ENCODE data around the gene PRG2. TPM values are rescaled to one million over a fixed set of nuclear protein-coding genes. Genes with fewer than 3 reads are reported as not detected.

The PRG2 gene
- total RNA-seq, 1 donor from 2014 or later: 1.0 TPM

DNA sequence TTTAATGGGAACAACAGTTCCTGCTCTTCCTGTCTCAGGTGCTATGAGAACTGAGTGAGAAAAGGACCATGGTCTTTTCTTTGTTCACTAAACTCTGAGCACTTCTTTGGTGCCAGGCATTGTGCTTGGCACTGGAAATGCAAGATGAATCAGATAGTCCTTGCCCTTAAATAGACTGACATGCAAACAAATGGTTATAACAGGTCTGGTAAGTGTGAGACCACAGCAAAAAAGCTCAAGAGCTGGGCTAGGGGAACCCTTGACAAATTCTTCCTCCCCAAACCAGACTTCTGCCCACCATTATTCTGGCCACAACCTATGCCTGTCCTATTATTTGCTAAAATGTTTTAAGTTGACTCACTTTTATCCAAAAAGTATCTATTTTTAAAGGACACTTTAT is 31.4 kb upstream of the PRG2 start:
- Histone ChIP-seq H3K27ac (ENCODE audit: low read depth, low read length) (no peak overlapping the region), H3K9ac (ENCODE audit: low read depth in 1 of 3, low read length in 3 of 3) (no peak overlapping the region), H3K27me3 (ENCODE audit: control insufficient read depth in 3 of 3, insufficient read depth in 3 of 3, low read length in 3 of 3) (no peaks in the 10 kb centered on the region), H3K4me3 (ENCODE audit: low read length in 3 of 3) (no peak overlapping the region), H3K4me1 (ENCODE audit: control insufficient read depth in 3 of 3, insufficient read depth in 3 of 3, low read length in 3 of 3) (peaks cover 31 to 38% (median 36%) of the 10 kb centered on the region in 3 donors), H3K36me3 (ENCODE audit: control insufficient read depth in 3 of 3, insufficient read depth in 3 of 3, low read length in 3 of 3) (peaks cover 11 to 27% (median 21%) of the 10 kb centered on the region in 3 donors), H3K9me3 (ENCODE audit: control insufficient read depth in 3 of 3, low read length in 3 of 3) (no peaks in the 10 kb centered on the region)

DNA sequence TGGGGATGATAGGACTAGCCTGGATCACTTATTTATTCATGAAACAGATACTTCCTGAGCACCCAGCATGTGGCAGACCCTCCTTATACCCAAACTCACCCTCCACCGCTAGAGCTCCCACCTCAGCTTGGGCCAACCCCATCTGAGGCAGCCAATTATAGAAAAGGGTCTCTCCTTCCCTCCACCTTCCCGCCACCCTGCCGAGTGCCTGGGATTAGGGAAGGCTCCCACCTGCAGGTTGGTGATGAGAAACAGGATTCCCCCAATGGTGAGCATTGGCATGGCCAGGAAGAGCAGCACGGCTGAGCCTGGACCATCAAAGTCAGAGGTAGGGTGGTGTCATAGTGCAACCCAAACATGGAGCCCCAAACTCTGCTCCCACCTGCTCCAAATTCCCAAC is 30.6 kb upstream of the PRG2 start:
- Histone ChIP-seq H3K9ac (ENCODE audit: low read depth in 1 of 3, low read length in 3 of 3) (no peak overlapping the region), H3K27ac (ENCODE audit: low read depth, low read length) (no peak overlapping the region), H3K4me3 (ENCODE audit: low read length in 3 of 3) (no peak overlapping the region), H3K27me3 (ENCODE audit: control insufficient read depth in 3 of 3, insufficient read depth in 3 of 3, low read length in 3 of 3) (no peaks in the 10 kb centered on the region), H3K4me1 (ENCODE audit: control insufficient read depth in 3 of 3, insufficient read depth in 3 of 3, low read length in 3 of 3) (peaks cover 28 to 33% (median 29%) of the 10 kb centered on the region in 3 donors), H3K9me3 (ENCODE audit: control insufficient read depth in 3 of 3, low read length in 3 of 3) (no peaks in the 10 kb centered on the region), H3K36me3 (ENCODE audit: control insufficient read depth in 3 of 3, insufficient read depth in 3 of 3, low read length in 3 of 3) (peaks cover 16 to 34% (median 28%) of the 10 kb centered on the region in 3 donors)

DNA sequence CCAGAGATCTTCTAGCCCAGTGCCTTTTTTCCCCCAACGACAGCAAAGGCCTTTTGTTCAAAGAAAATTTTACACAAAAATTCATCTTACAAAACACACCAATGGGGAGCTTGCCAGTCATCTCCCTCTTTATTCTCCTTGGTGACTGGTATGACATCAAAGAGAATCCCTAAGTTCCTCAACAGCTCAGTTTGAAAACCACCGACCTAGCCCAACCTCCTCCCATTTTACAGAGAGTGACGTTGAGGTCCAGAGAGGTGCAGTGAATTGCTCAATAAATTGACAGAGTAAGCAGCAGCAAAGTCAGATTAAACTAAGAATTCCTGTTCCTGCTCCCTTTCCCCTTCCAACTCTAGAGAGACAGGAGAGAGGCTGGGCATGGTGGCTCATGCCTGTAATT is 28.7 kb upstream of the PRG2 start:
- H3K9me3 ChIP-seq (ENCODE audit: control insufficient read depth in 3 of 3, low read length in 3 of 3): no peaks in the 10 kb centered on the region
- peaks cover 9 to 14% (median 10%) of the 10 kb centered on the region in 3 donors for H3K4me1 ChIP-seq (ENCODE audit: control insufficient read depth in 3 of 3, insufficient read depth in 3 of 3, low read length in 3 of 3)
- H3K27me3 ChIP-seq (ENCODE audit: control insufficient read depth in 3 of 3, insufficient read depth in 3 of 3, low read length in 3 of 3): no peaks in the 10 kb centered on the region
- H3K27ac ChIP-seq (ENCODE audit: low read depth, low read length): no peak overlapping the region
- H3K9ac ChIP-seq (ENCODE audit: low read depth in 1 of 3, low read length in 3 of 3): no peak overlapping the region
- peaks cover 29 to 41% (median 38%) of the 10 kb centered on the region in 3 donors for H3K36me3 ChIP-seq (ENCODE audit: control insufficient read depth in 3 of 3, insufficient read depth in 3 of 3, low read length in 3 of 3)
- H3K4me3 ChIP-seq (ENCODE audit: low read length in 3 of 3): no peak overlapping the region

DNA sequence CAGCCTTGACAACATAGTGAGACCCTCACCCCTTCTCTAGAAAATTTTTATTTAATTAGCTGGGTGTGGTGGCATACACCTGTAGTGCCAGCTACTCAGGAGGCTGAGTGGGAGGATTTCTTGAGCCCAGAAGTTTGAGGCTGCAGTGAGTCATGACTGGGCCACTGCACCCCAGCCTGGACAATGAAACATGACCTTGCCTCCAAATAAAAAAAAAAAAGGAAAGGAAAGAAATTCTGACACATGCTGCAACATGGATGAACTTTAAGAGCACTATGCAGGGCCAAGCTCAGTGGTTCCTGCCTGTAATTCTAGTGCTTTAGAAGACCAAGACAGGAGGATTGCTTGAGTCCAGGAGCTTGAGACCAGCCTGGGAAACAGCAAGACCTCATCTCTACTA is 27.7 kb upstream of the PRG2 start:
- no peak overlapping the region for H3K4me3 ChIP-seq (ENCODE audit: low read length in 3 of 3)
- H3K36me3 ChIP-seq (ENCODE audit: control insufficient read depth in 3 of 3, insufficient read depth in 3 of 3, low read length in 3 of 3): peaks cover 37 to 42% (median 40%) of the 10 kb centered on the region in 3 donors
- no peak overlapping the region for H3K27ac ChIP-seq (ENCODE audit: low read depth, low read length)
- H3K27me3 ChIP-seq (ENCODE audit: control insufficient read depth in 3 of 3, insufficient read depth in 3 of 3, low read length in 3 of 3): no peaks in the 10 kb centered on the region
- H3K9me3 ChIP-seq (ENCODE audit: control insufficient read depth in 3 of 3, low read length in 3 of 3): no peaks in the 10 kb centered on the region
- peaks cover 3 to 14% (median 8%) of the 10 kb centered on the region in 3 donors for H3K4me1 ChIP-seq (ENCODE audit: control insufficient read depth in 3 of 3, insufficient read depth in 3 of 3, low read length in 3 of 3)
- no peak overlapping the region for H3K9ac ChIP-seq (ENCODE audit: low read depth in 1 of 3, low read length in 3 of 3)

DNA sequence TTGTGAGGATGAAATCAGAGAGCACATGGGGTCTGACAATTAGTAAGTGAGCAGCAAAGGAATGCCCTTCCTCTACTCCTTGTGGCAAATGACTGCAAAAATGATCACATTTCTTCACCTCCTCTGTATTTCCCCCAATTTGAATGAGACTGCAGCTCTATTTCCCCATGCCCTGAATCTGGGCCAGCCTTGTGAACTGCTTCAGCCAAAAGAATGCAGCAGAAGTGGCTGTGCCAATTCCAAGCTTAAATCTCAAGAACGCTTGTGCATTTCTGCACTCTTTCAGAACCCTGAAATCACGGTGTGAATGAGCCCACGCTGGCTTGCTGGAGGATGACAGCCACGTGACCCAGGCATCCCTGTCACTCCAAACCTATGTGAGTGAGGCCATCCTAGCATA is 26.6 kb upstream of the PRG2 start:
- Histone ChIP-seq H3K9me3 (ENCODE audit: control insufficient read depth in 3 of 3, low read length in 3 of 3) (no peaks in the 10 kb centered on the region), H3K27ac (ENCODE audit: low read depth, low read length) (no peak overlapping the region), H3K36me3 (ENCODE audit: control insufficient read depth in 3 of 3, insufficient read depth in 3 of 3, low read length in 3 of 3) (peaks cover 36 to 42% (median 37%) of the 10 kb centered on the region in 3 donors), H3K4me1 (ENCODE audit: control insufficient read depth in 3 of 3, insufficient read depth in 3 of 3, low read length in 3 of 3) (peaks cover 3 to 14% (median 8%) of the 10 kb centered on the region in 3 donors), H3K27me3 (ENCODE audit: control insufficient read depth in 3 of 3, insufficient read depth in 3 of 3, low read length in 3 of 3) (no peaks in the 10 kb centered on the region), H3K9ac (ENCODE audit: low read depth in 1 of 3, low read length in 3 of 3) (no peak overlapping the region), H3K4me3 (ENCODE audit: low read length in 3 of 3) (no peak overlapping the region)

DNA sequence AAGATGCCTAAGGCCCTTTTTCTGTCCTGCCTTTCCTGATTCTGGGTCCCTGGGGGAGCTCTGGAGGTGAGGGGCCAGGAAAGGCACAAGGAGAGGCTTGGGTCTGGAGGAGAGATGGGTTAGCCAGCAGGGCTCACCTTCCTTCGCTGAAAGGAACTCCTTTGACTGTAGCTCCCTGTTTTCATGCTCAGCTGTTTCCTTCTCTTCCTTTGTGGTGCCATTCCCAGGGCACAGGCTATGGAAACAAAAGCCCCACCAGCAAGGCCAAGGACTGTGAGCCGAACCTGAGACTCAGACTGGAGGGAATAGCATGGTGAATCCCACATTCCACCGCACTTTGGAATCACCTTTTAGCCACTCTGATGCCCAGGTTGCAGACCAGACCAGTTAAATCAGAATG is 26.0 kb upstream of the PRG2 start:
- Histone ChIP-seq H3K4me1 (ENCODE audit: control insufficient read depth in 3 of 3, insufficient read depth in 3 of 3, low read length in 3 of 3) (peaks cover 3 to 14% (median 8%) of the 10 kb centered on the region in 3 donors), H3K27me3 (ENCODE audit: control insufficient read depth in 3 of 3, insufficient read depth in 3 of 3, low read length in 3 of 3) (no peaks in the 10 kb centered on the region), H3K4me3 (ENCODE audit: low read length in 3 of 3) (no peak overlapping the region), H3K9me3 (ENCODE audit: control insufficient read depth in 3 of 3, low read length in 3 of 3) (no peaks in the 10 kb centered on the region), H3K27ac (ENCODE audit: low read depth, low read length) (no peak overlapping the region), H3K36me3 (ENCODE audit: control insufficient read depth in 3 of 3, insufficient read depth in 3 of 3, low read length in 3 of 3) (peaks cover 36 to 42% (median 37%) of the 10 kb centered on the region in 3 donors), H3K9ac (ENCODE audit: low read depth in 1 of 3, low read length in 3 of 3) (no peak overlapping the region)

DNA sequence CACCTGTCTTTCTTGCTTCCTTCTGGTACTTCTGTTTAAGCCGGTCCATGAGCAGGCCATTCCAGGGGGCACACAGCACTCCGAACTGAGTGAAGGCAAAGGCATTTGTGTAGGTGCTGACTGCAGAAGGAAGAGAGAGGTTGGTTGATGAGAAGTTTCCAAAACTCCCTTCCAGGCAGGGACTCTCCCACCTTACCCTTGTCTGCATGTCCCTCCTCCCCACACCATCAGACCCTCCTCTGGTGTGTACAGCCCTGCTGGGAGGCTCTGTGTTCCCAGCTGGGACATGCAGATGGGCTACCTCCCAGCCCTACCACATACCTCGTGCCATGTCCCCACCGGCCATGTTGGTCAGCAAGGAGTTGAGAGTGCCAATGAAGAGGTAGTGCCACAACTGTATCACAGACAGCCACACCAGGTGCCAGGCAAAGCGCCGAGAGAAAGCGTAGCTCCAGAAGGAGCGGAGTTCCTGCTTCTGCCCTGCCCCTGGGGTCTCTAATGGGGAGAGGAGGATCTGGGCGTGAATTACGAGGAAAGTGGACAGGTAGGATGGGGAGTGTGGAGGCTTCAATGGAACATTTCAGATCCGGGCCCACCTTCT is 24.3 kb upstream of the PRG2 start:
- no peak overlapping the region for H3K9ac ChIP-seq (ENCODE audit: low read depth in 1 of 3, low read length in 3 of 3)
- peaks cover 3 to 14% (median 8%) of the 10 kb centered on the region in 3 donors for H3K4me1 ChIP-seq (ENCODE audit: control insufficient read depth in 3 of 3, insufficient read depth in 3 of 3, low read length in 3 of 3)
- H3K9me3 ChIP-seq (ENCODE audit: control insufficient read depth in 3 of 3, low read length in 3 of 3): no peaks in the 10 kb centered on the region
- H3K27me3 ChIP-seq (ENCODE audit: control insufficient read depth in 3 of 3, insufficient read depth in 3 of 3, low read length in 3 of 3): no peaks in the 10 kb centered on the region
- H3K27ac ChIP-seq (ENCODE audit: low read depth, low read length): no peak overlapping the region
- H3K4me3 ChIP-seq (ENCODE audit: low read length in 3 of 3): no peak overlapping the region
- peaks cover 35 to 41% (median 37%) of the 10 kb centered on the region in 3 donors for H3K36me3 ChIP-seq (ENCODE audit: control insufficient read depth in 3 of 3, insufficient read depth in 3 of 3, low read length in 3 of 3)

DNA sequence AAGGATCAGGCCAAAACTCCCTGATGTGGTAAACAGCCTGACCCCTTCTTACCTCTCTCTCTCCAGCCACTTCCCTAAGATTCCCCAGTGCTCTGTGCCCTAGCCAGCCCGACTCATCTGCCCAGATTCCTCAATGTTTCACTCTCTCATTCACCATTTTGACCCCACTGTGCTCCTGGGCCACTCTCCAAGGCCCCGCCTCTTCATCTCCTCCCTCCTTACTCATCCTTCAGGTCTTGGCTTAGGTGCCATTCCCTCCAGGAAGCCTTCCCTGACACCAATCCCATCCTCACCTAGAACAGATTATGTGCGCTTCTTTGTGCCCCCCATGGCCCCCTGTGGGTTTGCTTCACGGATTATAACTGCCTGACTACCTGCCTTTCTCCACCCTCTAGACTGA is 23.2 kb upstream of the PRG2 start:
- no peak overlapping the region for H3K9ac ChIP-seq (ENCODE audit: low read depth in 1 of 3, low read length in 3 of 3)
- no peaks in the 10 kb centered on the region for H3K27me3 ChIP-seq (ENCODE audit: control insufficient read depth in 3 of 3, insufficient read depth in 3 of 3, low read length in 3 of 3)
- peaks cover 38 to 48% (median 42%) of the 10 kb centered on the region in 3 donors for H3K36me3 ChIP-seq (ENCODE audit: control insufficient read depth in 3 of 3, insufficient read depth in 3 of 3, low read length in 3 of 3)
- no peak overlapping the region for H3K4me3 ChIP-seq (ENCODE audit: low read length in 3 of 3)
- peaks cover 3 to 14% (median 8%) of the 10 kb centered on the region in 3 donors for H3K4me1 ChIP-seq (ENCODE audit: control insufficient read depth in 3 of 3, insufficient read depth in 3 of 3, low read length in 3 of 3)
- H3K27ac ChIP-seq (ENCODE audit: low read depth, low read length): no peak overlapping the region
- H3K9me3 ChIP-seq (ENCODE audit: control insufficient read depth in 3 of 3, low read length in 3 of 3): no peaks in the 10 kb centered on the region

DNA sequence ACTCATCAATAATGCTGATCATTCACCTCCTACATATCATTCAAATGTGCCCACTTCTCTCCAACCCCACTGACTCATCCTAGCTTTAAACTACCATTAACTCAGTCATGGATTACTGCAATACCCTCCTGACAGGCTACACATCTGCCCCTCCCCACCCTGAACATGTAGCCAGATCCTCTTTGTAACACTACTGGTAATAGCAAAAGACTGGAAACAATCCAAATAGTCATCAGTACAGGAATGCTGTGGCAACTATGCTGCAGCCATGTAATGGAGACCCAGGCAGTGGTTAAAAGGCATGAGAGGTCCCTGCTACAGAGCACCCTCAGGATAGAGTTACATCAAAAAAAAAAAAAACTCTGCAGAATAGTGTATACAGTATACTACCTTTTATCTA is 19.8 kb upstream of the PRG2 start:
- no peak overlapping the region for H3K27ac ChIP-seq (ENCODE audit: low read depth, low read length)
- peaks cover 28 to 32% (median 30%) of the 10 kb centered on the region in 3 donors for H3K36me3 ChIP-seq (ENCODE audit: control insufficient read depth in 3 of 3, insufficient read depth in 3 of 3, low read length in 3 of 3)
- no peaks in the 10 kb centered on the region for H3K27me3 ChIP-seq (ENCODE audit: control insufficient read depth in 3 of 3, insufficient read depth in 3 of 3, low read length in 3 of 3)
- H3K4me3 ChIP-seq (ENCODE audit: low read length in 3 of 3): no peak overlapping the region
- H3K9me3 ChIP-seq (ENCODE audit: control insufficient read depth in 3 of 3, low read length in 3 of 3): no peaks in the 10 kb centered on the region
- no peak overlapping the region for H3K9ac ChIP-seq (ENCODE audit: low read depth in 1 of 3, low read length in 3 of 3)
- peaks cover 19 to 31% (median 26%) of the 10 kb centered on the region in 3 donors for H3K4me1 ChIP-seq (ENCODE audit: control insufficient read depth in 3 of 3, insufficient read depth in 3 of 3, low read length in 3 of 3)

DNA sequence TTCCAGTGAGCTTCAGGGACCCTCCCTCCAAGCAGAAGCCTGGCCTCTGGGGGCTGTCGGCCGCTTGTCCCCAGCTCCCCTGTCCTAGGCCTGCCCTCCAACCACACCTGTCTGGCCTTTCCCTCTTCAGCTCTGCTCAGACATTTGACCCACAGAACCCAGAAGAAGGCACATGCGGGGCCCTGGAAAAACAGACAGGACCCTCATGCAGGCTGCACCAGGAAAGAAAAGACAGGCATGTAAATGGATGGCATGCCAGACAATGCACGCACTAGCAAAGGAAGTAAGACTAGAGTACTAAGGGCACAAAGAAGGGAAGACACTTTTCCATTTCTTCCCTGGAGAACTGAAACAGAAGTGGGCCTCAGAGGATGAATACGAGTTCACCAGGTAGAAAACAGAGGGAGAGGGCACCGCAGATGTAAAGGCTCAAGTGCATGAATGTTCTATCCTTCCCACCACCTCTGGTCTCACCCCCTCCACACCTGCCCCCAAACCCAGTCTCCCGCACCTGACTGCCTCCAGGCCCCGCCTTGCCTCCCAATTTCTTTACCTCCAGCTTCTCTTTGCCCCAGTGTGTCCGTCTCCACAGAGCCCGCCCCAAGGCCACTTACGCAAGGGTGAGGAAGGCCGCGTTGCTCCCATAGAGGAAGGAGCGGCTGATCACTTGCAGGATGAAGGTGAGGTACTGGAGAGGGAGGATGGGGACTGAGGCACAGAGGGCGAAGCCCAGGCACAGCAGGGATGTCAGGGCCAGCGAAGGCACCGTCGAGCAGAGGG is 19.1 kb upstream of the PRG2 start:
- Histone ChIP-seq H3K27ac (ENCODE audit: low read depth, low read length) (no peak overlapping the region), H3K4me1 (ENCODE audit: control insufficient read depth in 3 of 3, insufficient read depth in 3 of 3, low read length in 3 of 3) (peaks cover 19 to 34% (median 31%) of the 10 kb centered on the region in 3 donors), H3K4me3 (ENCODE audit: low read length in 3 of 3) (no peak overlapping the region), H3K9me3 (ENCODE audit: control insufficient read depth in 3 of 3, low read length in 3 of 3) (no peaks in the 10 kb centered on the region), H3K9ac (ENCODE audit: low read depth in 1 of 3, low read length in 3 of 3) (no peak overlapping the region), H3K36me3 (ENCODE audit: control insufficient read depth in 3 of 3, insufficient read depth in 3 of 3, low read length in 3 of 3) (peaks cover 20 to 26% (median 26%) of the 10 kb centered on the region in 3 donors), H3K27me3 (ENCODE audit: control insufficient read depth in 3 of 3, insufficient read depth in 3 of 3, low read length in 3 of 3) (no peaks in the 10 kb centered on the region)

Measured in skeletal muscle tissue (tissue), 4 donors.